ENCODE data around the gene TGM5.

Gene TGM5

GRCh38 chr15:43215961-43216360 is 50.8 kb downstream of the TGM5 start:
- no peaks in the 10 kb centered on the region for H3K36me3 Mint-ChIP-seq (ENCODE audit: insufficient read depth)
- H3K27me3 Mint-ChIP-seq, result peaks cover 17% of the 10 kb centered on the region
- no peak for ATAC-seq (replicated peaks; ENCODE audit: extremely low read depth, poor library complexity, severe bottlenecking)
- H3K4me1 Mint-ChIP-seq, result peaks cover 11% of the 10 kb centered on the region
- H3K4me3 Mint-ChIP-seq, result no peak overlapping the region
- no peak for DNase-seq (ENCODE audit: low spot score in 2 of 2)
- no peaks in the 10 kb centered on the region for H3K9me3 Mint-ChIP-seq
- H3K27ac Mint-ChIP-seq (ENCODE audit: low read depth), result no peak overlapping the region

GRCh38 chr15:43214592-43215295 is 52.0 kb downstream of the TGM5 start:
- Mint-ChIP-seq H3K27me3 (peaks cover 17% of the 10 kb centered on the region), H3K4me1 (no peaks in the 10 kb centered on the region), H3K36me3 (ENCODE audit: insufficient read depth) (no peaks in the 10 kb centered on the region), H3K4me3 (no peak overlapping the region), H3K27ac (ENCODE audit: low read depth) (no peak overlapping the region), H3K9me3 (no peaks in the 10 kb centered on the region)
- ATAC-seq (replicated peaks; ENCODE audit: extremely low read depth, poor library complexity, severe bottlenecking) (no peak), DNase-seq (ENCODE audit: low spot score in 2 of 2) (no peak)

- no peak for DNase-seq (ENCODE audit: low spot score in 2 of 2)
- H3K4me1 Mint-ChIP-seq, result no peaks in the 10 kb centered on the region
- ATAC-seq (replicated peaks; ENCODE audit: extremely low read depth, poor library complexity, severe bottlenecking), result no peak
- peaks cover 22% of the 10 kb centered on the region for H3K27me3 Mint-ChIP-seq
- no peak overlapping the region for H3K4me3 Mint-ChIP-seq
- H3K9me3 Mint-ChIP-seq, result no peaks in the 10 kb centered on the region
- no peak overlapping the region for H3K27ac Mint-ChIP-seq (ENCODE audit: low read depth)
- H3K36me3 Mint-ChIP-seq (ENCODE audit: insufficient read depth), result no peaks in the 10 kb centered on the region
Observed at GRCh38 chr15:43214169-43214568, 52.6 kb downstream of the TGM5 start.

GRCh38 chr15:43213466-43213865 is 53.3 kb downstream of the TGM5 start:
- no peak for ATAC-seq (replicated peaks; ENCODE audit: extremely low read depth, poor library complexity, severe bottlenecking)
- no peaks in the 10 kb centered on the region for H3K4me1 Mint-ChIP-seq

GRCh38 chr15:43212951-43213350 is 53.8 kb downstream of the TGM5 start:
- no peaks in the 10 kb centered on the region for H3K4me1 Mint-ChIP-seq
- H3K9me3 Mint-ChIP-seq, result no peaks in the 10 kb centered on the region
- ATAC-seq (replicated peaks; ENCODE audit: extremely low read depth, poor library complexity, severe bottlenecking) (no peak), DNase-seq (ENCODE audit: low spot score in 2 of 2) (no peak)
- H3K27me3 Mint-ChIP-seq, result peaks cover 34% of the 10 kb centered on the region
- no peaks in the 10 kb centered on the region for H3K36me3 Mint-ChIP-seq (ENCODE audit: insufficient read depth)
- H3K4me3 Mint-ChIP-seq, result no peak overlapping the region
- H3K27ac Mint-ChIP-seq (ENCODE audit: low read depth), result no peak overlapping the region

More at GRCh38 chr15:43213466-43213865, 53.3 kb downstream of the TGM5 start:
- Mint-ChIP-seq H3K9me3 (no peaks in the 10 kb centered on the region), H3K27ac (ENCODE audit: low read depth) (no peak overlapping the region), H3K36me3 (ENCODE audit: insufficient read depth) (no peaks in the 10 kb centered on the region), H3K27me3 (peaks cover 29% of the 10 kb centered on the region), H3K4me3 (no peak overlapping the region)
- DNase-seq (ENCODE audit: low spot score in 2 of 2), result no peak

- H3K4me3 Mint-ChIP-seq, result no peak overlapping the region
- ATAC-seq (replicated peaks; ENCODE audit: extremely low read depth, poor library complexity, severe bottlenecking) (no peak), DNase-seq (ENCODE audit: low spot score in 2 of 2) (no peak)
- peaks cover 37% of the 10 kb centered on the region for H3K27me3 Mint-ChIP-seq
- H3K36me3 Mint-ChIP-seq (ENCODE audit: insufficient read depth), result no peaks in the 10 kb centered on the region
- H3K4me1 Mint-ChIP-seq, result no peaks in the 10 kb centered on the region
- H3K27ac Mint-ChIP-seq (ENCODE audit: low read depth), result no peak overlapping the region
- H3K9me3 Mint-ChIP-seq, result no peaks in the 10 kb centered on the region
Observed at GRCh38 chr15:43212299-43212698, 54.4 kb downstream of the TGM5 start.

- Mint-ChIP-seq H3K4me1 (no peaks in the 10 kb centered on the region), H3K27me3 (peaks cover 37% of the 10 kb centered on the region), H3K27ac (ENCODE audit: low read depth) (no peak overlapping the region), H3K9me3 (no peaks in the 10 kb centered on the region), H3K36me3 (ENCODE audit: insufficient read depth) (no peaks in the 10 kb centered on the region), H3K4me3 (no peak overlapping the region)
- no peak for ATAC-seq (replicated peaks; ENCODE audit: extremely low read depth, poor library complexity, severe bottlenecking)
- DNase-seq (ENCODE audit: low spot score in 2 of 2), result no peak
Observed at GRCh38 chr15:43211224-43211735, 55.4 kb downstream of the TGM5 start.

- H3K27me3 Mint-ChIP-seq, result peaks cover 37% of the 10 kb centered on the region
- DNase-seq (ENCODE audit: low spot score in 2 of 2), result no peak
- no peaks in the 10 kb centered on the region for H3K4me1 Mint-ChIP-seq
- H3K27ac Mint-ChIP-seq (ENCODE audit: low read depth), result no peak overlapping the region
- no peaks in the 10 kb centered on the region for H3K36me3 Mint-ChIP-seq (ENCODE audit: insufficient read depth)
- H3K9me3 Mint-ChIP-seq, result no peaks in the 10 kb centered on the region
- ATAC-seq (replicated peaks; ENCODE audit: extremely low read depth, poor library complexity, severe bottlenecking), result no peak
- no peak overlapping the region for H3K4me3 Mint-ChIP-seq
Observed at GRCh38 chr15:43210807-43211206, 55.9 kb downstream of the TGM5 start.

- ATAC-seq (replicated peaks; ENCODE audit: extremely low read depth, poor library complexity, severe bottlenecking), result no peak
- Mint-ChIP-seq H3K27ac (ENCODE audit: low read depth) (no peak overlapping the region), H3K4me1 (no peaks in the 10 kb centered on the region), H3K9me3 (no peaks in the 10 kb centered on the region), H3K36me3 (ENCODE audit: insufficient read depth) (no peaks in the 10 kb centered on the region), H3K27me3 (peaks cover 37% of the 10 kb centered on the region), H3K4me3 (no peak overlapping the region)
- no peak for DNase-seq (ENCODE audit: low spot score in 2 of 2)
Observed at GRCh38 chr15:43210172-43210745, 56.5 kb downstream of the TGM5 start.

GRCh38 chr15:43209059-43209824 is 57.5 kb downstream of the TGM5 start:
- DNase-seq (ENCODE audit: low spot score in 2 of 2) (no peak), ATAC-seq (replicated peaks; ENCODE audit: extremely low read depth, poor library complexity, severe bottlenecking) (no peak)
- H3K4me1 Mint-ChIP-seq, result peaks cover 3% of the 10 kb centered on the region
- no peak overlapping the region for H3K4me3 Mint-ChIP-seq
- H3K27me3 Mint-ChIP-seq, result peaks cover 37% of the 10 kb centered on the region
- H3K36me3 Mint-ChIP-seq (ENCODE audit: insufficient read depth), result no peaks in the 10 kb centered on the region
- H3K9me3 Mint-ChIP-seq, result no peaks in the 10 kb centered on the region
- H3K27ac Mint-ChIP-seq (ENCODE audit: low read depth), result peak overlapping the region; percentile 67

GRCh38 chr15:43208052-43209002 is 58.4 kb downstream of the TGM5 start:
- Mint-ChIP-seq H3K4me1 (peaks cover 7% of the 10 kb centered on the region), H3K4me3 (no peak overlapping the region), H3K9me3 (no peaks in the 10 kb centered on the region), H3K27me3 (peaks cover 37% of the 10 kb centered on the region), H3K36me3 (ENCODE audit: insufficient read depth) (no peaks in the 10 kb centered on the region), H3K27ac (ENCODE audit: low read depth) (peak overlapping the region; percentile 67)
- ATAC-seq (replicated peaks; ENCODE audit: extremely low read depth, poor library complexity, severe bottlenecking) (no peak), DNase-seq (ENCODE audit: low spot score in 2 of 2) (no peak)

GRCh38 chr15:43207024-43207423 is 59.7 kb downstream of the TGM5 start:
- Mint-ChIP-seq H3K36me3 (ENCODE audit: insufficient read depth) (peaks cover under 1% of the 10 kb centered on the region), H3K4me1 (peaks cover 7% of the 10 kb centered on the region), H3K4me3 (no peak overlapping the region), H3K27ac (ENCODE audit: low read depth) (no peak overlapping the region), H3K9me3 (no peaks in the 10 kb centered on the region), H3K27me3 (peaks cover 37% of the 10 kb centered on the region)
- ATAC-seq (replicated peaks; ENCODE audit: extremely low read depth, poor library complexity, severe bottlenecking), result no peak
- no peak for DNase-seq (ENCODE audit: low spot score in 2 of 2)
